Measurements from ENCODE around the gene ARHGEF33. TPM values are rescaled to one million over a fixed set of nuclear protein-coding genes. Genes with fewer than 3 reads are reported as not detected.

ARHGEF33 gene
- polyA plus RNA-seq, 1 donor from 2014 or later: 1.5 TPM

DNA sequence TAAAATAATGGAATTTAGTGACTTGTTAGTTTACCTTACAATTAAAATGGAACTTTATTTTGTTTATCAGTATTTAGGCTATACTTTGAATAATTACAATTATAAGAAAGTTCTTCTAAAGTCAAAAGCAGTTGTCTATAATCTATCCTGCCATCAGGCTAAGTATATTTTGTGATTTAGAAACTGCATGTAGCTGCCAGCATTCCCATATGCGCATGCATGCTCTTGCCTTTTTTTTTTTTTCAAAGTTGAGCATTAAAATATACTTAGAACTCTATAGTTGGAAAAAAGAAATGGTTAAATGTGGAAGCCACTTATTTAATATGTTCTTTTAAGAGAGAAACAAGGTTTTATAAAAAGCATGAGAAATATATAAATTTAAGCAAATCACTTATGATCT is 99.0 kb downstream of the ARHGEF33 start:
- H3K79me2 ChIP-seq (replicated peaks; ENCODE audit: insufficient read depth, low read length): no peaks in the 10 kb centered on the region
- TF ChIP-seq MXI1 (conservative IDR thresholded peaks at IDR 0.05; ENCODE audit: poor library complexity, severe bottlenecking) (no peak), TAF1 (IDR thresholded peaks at IDR 0.05; ENCODE audit: low read depth) (no peak), RAD21 (conservative IDR thresholded peaks at IDR 0.05) (no peak), POLR2AphosphoS5 (IDR thresholded peaks at IDR 0.05) (no peak), EZH2 (IDR thresholded peaks at IDR 0.05; ENCODE audit: borderline replicate concordance, insufficient read depth, low read length, poor library complexity, severe bottlenecking) (no peak), EP300 (conservative IDR thresholded peaks at IDR 0.05; ENCODE audit: poor library complexity, severe bottlenecking) (no peak), SMC3 (conservative IDR thresholded peaks at IDR 0.05; ENCODE audit: poor library complexity) (no peak)
- TF ChIP-seq, protein P1, sequence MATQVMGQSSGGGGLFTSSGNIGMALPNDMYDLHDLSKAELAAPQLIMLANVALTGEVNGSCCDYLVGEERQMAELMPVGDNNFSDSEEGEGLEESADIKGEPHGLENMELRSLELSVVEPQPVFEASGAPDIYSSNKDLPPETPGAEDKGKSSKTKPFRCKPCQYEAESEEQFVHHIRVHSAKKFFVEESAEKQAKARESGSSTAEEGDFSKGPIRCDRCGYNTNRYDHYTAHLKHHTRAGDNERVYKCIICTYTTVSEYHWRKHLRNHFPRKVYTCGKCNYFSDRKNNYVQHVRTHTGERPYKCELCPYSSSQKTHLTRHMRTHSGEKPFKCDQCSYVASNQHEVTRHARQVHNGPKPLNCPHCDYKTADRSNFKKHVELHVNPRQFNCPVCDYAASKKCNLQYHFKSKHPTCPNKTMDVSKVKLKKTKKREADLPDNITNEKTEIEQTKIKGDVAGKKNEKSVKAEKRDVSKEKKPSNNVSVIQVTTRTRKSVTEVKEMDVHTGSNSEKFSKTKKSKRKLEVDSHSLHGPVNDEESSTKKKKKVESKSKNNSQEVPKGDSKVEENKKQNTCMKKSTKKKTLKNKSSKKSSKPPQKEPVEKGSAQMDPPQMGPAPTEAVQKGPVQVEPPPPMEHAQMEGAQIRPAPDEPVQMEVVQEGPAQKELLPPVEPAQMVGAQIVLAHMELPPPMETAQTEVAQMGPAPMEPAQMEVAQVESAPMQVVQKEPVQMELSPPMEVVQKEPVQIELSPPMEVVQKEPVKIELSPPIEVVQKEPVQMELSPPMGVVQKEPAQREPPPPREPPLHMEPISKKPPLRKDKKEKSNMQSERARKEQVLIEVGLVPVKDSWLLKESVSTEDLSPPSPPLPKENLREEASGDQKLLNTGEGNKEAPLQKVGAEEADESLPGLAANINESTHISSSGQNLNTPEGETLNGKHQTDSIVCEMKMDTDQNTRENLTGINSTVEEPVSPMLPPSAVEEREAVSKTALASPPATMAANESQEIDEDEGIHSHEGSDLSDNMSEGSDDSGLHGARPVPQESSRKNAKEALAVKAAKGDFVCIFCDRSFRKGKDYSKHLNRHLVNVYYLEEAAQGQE (IDR thresholded peaks at IDR 0.05; ENCODE audit: borderline replicate concordance): no peak
- TF ChIP-seq, protein P2, sequence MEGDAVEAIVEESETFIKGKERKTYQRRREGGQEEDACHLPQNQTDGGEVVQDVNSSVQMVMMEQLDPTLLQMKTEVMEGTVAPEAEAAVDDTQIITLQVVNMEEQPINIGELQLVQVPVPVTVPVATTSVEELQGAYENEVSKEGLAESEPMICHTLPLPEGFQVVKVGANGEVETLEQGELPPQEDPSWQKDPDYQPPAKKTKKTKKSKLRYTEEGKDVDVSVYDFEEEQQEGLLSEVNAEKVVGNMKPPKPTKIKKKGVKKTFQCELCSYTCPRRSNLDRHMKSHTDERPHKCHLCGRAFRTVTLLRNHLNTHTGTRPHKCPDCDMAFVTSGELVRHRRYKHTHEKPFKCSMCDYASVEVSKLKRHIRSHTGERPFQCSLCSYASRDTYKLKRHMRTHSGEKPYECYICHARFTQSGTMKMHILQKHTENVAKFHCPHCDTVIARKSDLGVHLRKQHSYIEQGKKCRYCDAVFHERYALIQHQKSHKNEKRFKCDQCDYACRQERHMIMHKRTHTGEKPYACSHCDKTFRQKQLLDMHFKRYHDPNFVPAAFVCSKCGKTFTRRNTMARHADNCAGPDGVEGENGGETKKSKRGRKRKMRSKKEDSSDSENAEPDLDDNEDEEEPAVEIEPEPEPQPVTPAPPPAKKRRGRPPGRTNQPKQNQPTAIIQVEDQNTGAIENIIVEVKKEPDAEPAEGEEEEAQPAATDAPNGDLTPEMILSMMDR (IDR thresholded peaks at IDR 0.05; ENCODE audit: poor library complexity, severe bottlenecking): no peak
- H2AFZ ChIP-seq (ENCODE audit: low read depth, low read length): no peak overlapping the region
- no peaks in the 10 kb centered on the region for H3K27me3 ChIP-seq (ENCODE audit: insufficient read depth, low read depth, low read length)
- H3K9me2 ChIP-seq (ENCODE audit: insufficient read depth, low read length): no peaks in the 10 kb centered on the region
- no peaks in the 10 kb centered on the region for H3F3A ChIP-seq (ENCODE audit: insufficient read depth, low read length, poor library complexity, severe bottlenecking)
- H3K9me3 ChIP-seq (ENCODE audit: low read length): no peaks in the 10 kb centered on the region
- no peak overlapping the region for H3K9ac ChIP-seq (ENCODE audit: low read length)
- H3K27ac ChIP-seq (ENCODE audit: low read length): no peak overlapping the region
- no peak overlapping the region for H3K4me2 ChIP-seq (ENCODE audit: low read length)
- H3K4me3 ChIP-seq (ENCODE audit: low read length): no peak overlapping the region
- peaks cover 5% of the 10 kb centered on the region for H3K36me3 ChIP-seq (ENCODE audit: insufficient read depth, low read length)
- H4K20me1 ChIP-seq (ENCODE audit: insufficient read depth): no peaks in the 10 kb centered on the region

DNA sequence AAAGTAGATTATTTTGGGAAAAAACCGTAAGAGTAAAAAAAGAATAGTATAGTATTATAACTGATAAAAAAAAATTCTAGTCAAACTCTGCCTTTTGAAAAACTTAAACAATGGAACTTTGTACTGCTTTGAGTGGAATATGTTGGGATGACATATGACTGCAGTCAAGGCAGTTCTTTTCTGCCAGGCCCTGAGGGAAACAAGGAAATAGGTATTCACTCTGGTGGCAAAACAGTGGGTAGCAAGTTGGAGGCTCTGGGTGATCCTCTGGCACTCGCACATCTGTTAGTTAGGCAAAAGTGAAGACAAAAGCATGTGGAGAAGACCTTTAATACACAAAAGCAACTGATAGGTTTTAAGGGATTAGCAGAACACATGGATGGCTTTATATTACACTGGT is 102.2 kb downstream of the ARHGEF33 start:
- no peak overlapping the region for H3K27ac ChIP-seq (ENCODE audit: low read length)
- TF ChIP-seq EZH2 (IDR thresholded peaks at IDR 0.05; ENCODE audit: borderline replicate concordance, insufficient read depth, low read length, poor library complexity, severe bottlenecking): no peak
- TF ChIP-seq, protein P2 (IDR thresholded peaks at IDR 0.05; ENCODE audit: poor library complexity, severe bottlenecking): no peak
- TF ChIP-seq MXI1 (conservative IDR thresholded peaks at IDR 0.05; ENCODE audit: poor library complexity, severe bottlenecking): no peak
- TF ChIP-seq, protein P1 (IDR thresholded peaks at IDR 0.05; ENCODE audit: borderline replicate concordance): no peak
- TF ChIP-seq POLR2AphosphoS5 (IDR thresholded peaks at IDR 0.05): no peak
- TF ChIP-seq SMC3 (conservative IDR thresholded peaks at IDR 0.05; ENCODE audit: poor library complexity): no peak
- TF ChIP-seq TAF1 (IDR thresholded peaks at IDR 0.05; ENCODE audit: low read depth): no peak
- TF ChIP-seq RAD21 (conservative IDR thresholded peaks at IDR 0.05): no peak
- no peak overlapping the region for H2AFZ ChIP-seq (ENCODE audit: low read depth, low read length)
- no peaks in the 10 kb centered on the region for H3K79me2 ChIP-seq (replicated peaks; ENCODE audit: insufficient read depth, low read length)
- no peaks in the 10 kb centered on the region for H3K27me3 ChIP-seq (ENCODE audit: insufficient read depth, low read depth, low read length)
- no peaks in the 10 kb centered on the region for H3K9me3 ChIP-seq (ENCODE audit: low read length)
- H3K36me3 ChIP-seq (ENCODE audit: insufficient read depth, low read length): peaks cover 5% of the 10 kb centered on the region
- peaks cover 3% of the 10 kb centered on the region for H3F3A ChIP-seq (ENCODE audit: insufficient read depth, low read length, poor library complexity, severe bottlenecking)
- no peak overlapping the region for H3K4me2 ChIP-seq (ENCODE audit: low read length)
- no peak overlapping the region for H3K9ac ChIP-seq (ENCODE audit: low read length)
- no peaks in the 10 kb centered on the region for H3K9me2 ChIP-seq (ENCODE audit: insufficient read depth, low read length)
- H3K4me3 ChIP-seq (ENCODE audit: low read length): no peak overlapping the region
- H4K20me1 ChIP-seq (ENCODE audit: insufficient read depth): no peaks in the 10 kb centered on the region
